Right lobe of liver (tissue), 6 donors: ENCODE results near the gene PLEKHA1. TPM values are rescaled to one million over a fixed set of nuclear protein-coding genes. Genes with fewer than 3 reads are reported as not detected.

ENCODE experiments used
- ATAC-seq, 4 donors: fragments of 200-7000 bp; cut with Tn5 transposase; one replicate each; pipeline ENCODE4 v1.9.1; 2020; ENCODE audit warnings: mild to moderate bottlenecking in 4 of 4, moderate library complexity in 4 of 4
- DNase-seq, 3 donors: peaks; one replicate each; pipeline ENCODE4 v3.0.0-alpha.2; 2020
- H3K27ac ChIP-seq, 3 donors: fragments of 200-600 bp; one replicate each; pipeline ENCODE4 v1.8.0; 2022
- H3K27me3 ChIP-seq, 2 donors: fragments of 200-600 bp; one replicate each; pipeline ENCODE4 v1.8.0; 2022
- H3K36me3 ChIP-seq, 4 donors: fragments of 200-600 bp; sonication (generic) in 1 of 4; one replicate each; pipeline versions ENCODE4 v1.5.1 to v1.8.0; 2017 to 2022; ENCODE audit warnings: control low read depth in 1 of 4
- H3K4me1 ChIP-seq, 4 donors: fragments of 200-600 bp; sonication (generic) in 1 of 4; one replicate each; pipeline versions ENCODE4 v1.5.1 to v1.8.0; 2017 to 2022; ENCODE audit warnings: control low read depth in 1 of 4
- H3K4me3 ChIP-seq, 3 donors: fragments of 200-600 bp; one replicate each; pipeline ENCODE4 v1.8.0; 2022
- H3K9me3 ChIP-seq, 4 donors: fragments of 200-600 bp; sonication (generic) in 1 of 4; one replicate each; pipeline versions ENCODE4 v1.5.1 to v1.8.0; 2017 to 2022; ENCODE audit warnings: control low read depth in 1 of 4
- POLR2A ChIP-seq: fragments of 450-650 bp; IDR thresholded peaks from one replicate; pipeline ENCODE4 v1.6.1; 2017; ENCODE audit warnings: antibody characterized with exemption, mild to moderate bottlenecking
- WGBS: methylation state at CpG from one replicate; pipeline ENCODE4 v1.1.6; 2018; ENCODE audit warnings: low coverage, low lambda C conversion rate; ENCODE audit not compliant: insufficient coverage; ENCODE audit errors: missing lambda C conversion rate; 5-methylcytosine and 5-hydroxymethylcytosine counted together
- intact Hi-C, 2 donors: fragments of 100-400 bp; cut with DNase I; formaldehyde crosslinking; loops; one replicate each; pipeline versions ENCODE4 v1.11.2 to v1.14.1; 2022
- microRNA-seq, 2 donors: library from miRNA; unstranded; fragments of <30 nt; microRNA quantifications; one replicate each; pipeline ENCODE4, GENCODE V29; 2019 to 2020
- small RNA-seq, 2 experiments: library from RNA; depleted of rRNA; stranded (forward); fragments of <200 nt; gene quantifications; one replicate each; pipeline ENCODE3, GENCODE V24; 2016
- total RNA-seq, 6 experiments: library from RNA; depleted of rRNA in 2 of 6; stranded (reverse); fragments of >200 nt in 2 of 6; fragmentation: NEBNext Ultra II Directional in 3 of 6; extraction: Animal tissue kit (Norgen Biotek cat#: 25700) in 3 of 6; gene quantifications; one replicate each; pipeline versions ENCODE4 v1.1.0 to v1.2.4, GENCODE V29; 2016 to 2023
- TF ChIP-seq, protein P1 (sequence below), 4 donors: fragments of 200-600 bp in 3 of 4; fragments of 450-650 bp in 1 of 4; IDR thresholded peaks; one replicate each; pipeline versions ENCODE4 v1.5.1 to v1.8.0; 2016 to 2022; ENCODE audit warnings: antibody characterized with exemption in 4 of 4, mild to moderate bottlenecking in 2 of 4
- donor health status: DM: no; HTN: yes; CAD: no.
- donor health status: DM: no; HTN: no; CAD: no.
- donor health status: DM: no; HTN: no; CAD: no.
- donor health status: DM: no; HTN: yes; CAD: no.
- donor health status: DM: no; HTN: yes; CAD: no.

Gene PLEKHA1
- total RNA-seq, 6 experiments from 2014 or later: 23.1 to 42.2 (median 27.5) TPM

DNA sequence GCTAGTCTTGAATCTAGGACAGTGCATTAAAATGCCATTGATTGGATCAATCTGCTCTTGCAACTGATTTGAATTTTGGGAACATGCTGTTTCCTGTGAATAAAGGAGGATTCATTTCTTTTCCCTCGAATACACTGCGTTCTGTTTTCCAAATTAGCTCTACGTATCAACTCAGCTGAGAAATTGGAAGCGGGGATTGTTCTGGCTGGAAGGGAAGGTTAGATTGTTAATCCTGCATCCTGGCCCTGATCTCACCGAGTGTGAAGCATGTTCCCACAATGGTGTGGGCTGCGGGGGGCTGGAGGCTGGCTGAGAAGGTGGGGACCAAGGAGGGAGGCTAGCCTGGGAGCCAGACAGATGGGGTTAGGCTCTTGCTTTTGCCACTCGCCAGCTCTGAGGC lies 104.5 kb downstream of the PLEKHA1 start:
- Histone ChIP-seq H3K4me1 (peaks cover 0 to 2% (median 0%) of the 10 kb centered on the region in 4 donors), H3K36me3 (no peaks in the 10 kb centered on the region), H3K27ac (no peak overlapping the region), H3K27me3 (no peaks in the 10 kb centered on the region), H3K4me3 (no peak overlapping the region), H3K9me3 (no peaks in the 10 kb centered on the region)
- intact Hi-C loops: no loop called here
- ATAC-seq (no peak), DNase-seq (no peak)
- no peak for TF ChIP-seq POLR2A
- TF ChIP-seq, protein P1, sequence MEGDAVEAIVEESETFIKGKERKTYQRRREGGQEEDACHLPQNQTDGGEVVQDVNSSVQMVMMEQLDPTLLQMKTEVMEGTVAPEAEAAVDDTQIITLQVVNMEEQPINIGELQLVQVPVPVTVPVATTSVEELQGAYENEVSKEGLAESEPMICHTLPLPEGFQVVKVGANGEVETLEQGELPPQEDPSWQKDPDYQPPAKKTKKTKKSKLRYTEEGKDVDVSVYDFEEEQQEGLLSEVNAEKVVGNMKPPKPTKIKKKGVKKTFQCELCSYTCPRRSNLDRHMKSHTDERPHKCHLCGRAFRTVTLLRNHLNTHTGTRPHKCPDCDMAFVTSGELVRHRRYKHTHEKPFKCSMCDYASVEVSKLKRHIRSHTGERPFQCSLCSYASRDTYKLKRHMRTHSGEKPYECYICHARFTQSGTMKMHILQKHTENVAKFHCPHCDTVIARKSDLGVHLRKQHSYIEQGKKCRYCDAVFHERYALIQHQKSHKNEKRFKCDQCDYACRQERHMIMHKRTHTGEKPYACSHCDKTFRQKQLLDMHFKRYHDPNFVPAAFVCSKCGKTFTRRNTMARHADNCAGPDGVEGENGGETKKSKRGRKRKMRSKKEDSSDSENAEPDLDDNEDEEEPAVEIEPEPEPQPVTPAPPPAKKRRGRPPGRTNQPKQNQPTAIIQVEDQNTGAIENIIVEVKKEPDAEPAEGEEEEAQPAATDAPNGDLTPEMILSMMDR (IDR thresholded peaks at IDR 0.05): no peak
- 69% methylated on average over 7 of the region's 7 CpGs for WGBS

DNA sequence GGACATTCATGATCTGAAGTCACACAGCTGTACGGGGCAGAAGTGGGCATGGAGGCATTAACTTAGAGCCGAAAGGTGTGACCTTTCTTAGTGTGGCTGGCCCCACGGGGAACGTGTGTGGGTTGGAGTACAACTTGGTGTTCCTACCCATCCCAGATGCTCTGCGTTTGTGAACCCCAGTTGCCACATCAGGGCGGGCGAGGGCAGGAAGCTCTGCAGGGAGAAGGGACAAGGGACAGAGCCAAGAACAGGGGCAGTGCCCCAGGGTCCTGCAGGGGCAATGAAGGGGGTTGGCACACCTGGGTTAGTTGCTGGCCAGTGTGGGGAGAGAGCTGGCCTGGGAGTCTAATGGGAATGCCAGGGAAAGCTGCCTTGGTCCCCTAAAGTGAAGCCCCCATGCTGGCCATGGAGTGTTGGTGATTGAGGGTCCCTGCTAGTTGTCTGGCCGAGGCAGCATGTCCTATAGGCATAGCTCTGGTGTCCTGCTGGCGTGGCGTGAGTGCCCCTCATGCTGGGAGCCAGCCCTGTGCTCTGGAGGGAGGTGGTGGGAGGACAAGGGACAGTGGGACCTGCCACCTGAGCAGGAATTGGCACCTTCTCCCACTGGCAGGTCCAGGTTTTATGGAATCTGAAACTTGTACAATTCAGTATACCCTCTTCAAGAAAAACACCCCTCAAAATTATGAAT lies 105.8 kb downstream of the PLEKHA1 start:
- Histone ChIP-seq H3K4me1 (peaks cover 0 to 2% (median 0%) of the 10 kb centered on the region in 4 donors), H3K9me3 (no peaks in the 10 kb centered on the region), H3K4me3 (no peak overlapping the region), H3K27me3 (no peaks in the 10 kb centered on the region), H3K27ac (no peak overlapping the region), H3K36me3 (no peaks in the 10 kb centered on the region)
- ATAC-seq (no peak), DNase-seq (peak in 1 of 3 donors; percentile 16)
- 93% methylated on average over 5 of the region's 10 CpGs for WGBS
- TF ChIP-seq, protein P1 (IDR thresholded peaks at IDR 0.05): no peak
- TF ChIP-seq POLR2A: no peak
- intact Hi-C loops: no loop called here

DNA sequence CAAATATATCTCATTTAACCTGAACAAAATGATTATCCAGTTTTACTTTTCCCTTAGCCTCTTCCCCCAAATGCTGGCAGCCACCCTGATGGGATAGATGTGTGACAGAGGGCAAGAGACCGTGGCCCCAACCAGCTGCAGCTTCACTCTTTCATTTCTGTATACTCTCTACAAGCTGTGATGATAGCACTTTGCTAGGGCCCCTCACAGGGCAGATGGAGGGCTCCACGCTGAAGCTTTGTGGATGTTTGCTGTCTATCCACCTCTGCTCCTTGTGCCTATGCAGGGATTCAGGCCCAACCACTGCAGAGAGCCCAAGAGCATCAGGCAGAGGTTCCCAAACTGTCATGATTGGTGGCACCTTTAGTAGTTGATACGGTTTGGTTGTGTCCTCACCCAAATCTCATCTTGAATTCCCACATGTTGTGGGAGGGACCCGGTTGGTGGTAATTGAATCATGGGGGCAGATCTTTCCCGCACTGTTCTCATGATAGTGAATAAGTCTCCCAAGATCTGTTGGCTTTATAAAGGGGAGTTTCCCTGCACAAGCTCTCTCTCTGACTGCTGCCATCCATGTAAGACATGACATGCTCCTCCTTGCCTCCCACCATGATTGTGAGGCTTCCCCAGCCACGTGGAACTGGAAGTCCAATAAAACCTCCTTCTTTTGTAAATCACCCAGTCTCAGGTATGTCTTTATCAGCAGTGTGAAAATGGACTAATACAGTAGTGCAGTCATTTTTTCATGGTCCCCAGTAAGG lies 107.0 kb downstream of the PLEKHA1 start:
- Histone ChIP-seq H3K4me3 (no peak overlapping the region), H3K27me3 (no peaks in the 10 kb centered on the region), H3K4me1 (no peaks in the 10 kb centered on the region), H3K27ac (no peak overlapping the region), H3K9me3 (no peaks in the 10 kb centered on the region), H3K36me3 (no peaks in the 10 kb centered on the region)
- TF ChIP-seq, protein P1 (IDR thresholded peaks at IDR 0.05): no peak
- no peak for TF ChIP-seq POLR2A
- 94% methylated on average over 2 of the region's 6 CpGs for WGBS
- ATAC-seq: no peak
- peak in 1 of 3 donors; percentile 23 for DNase-seq
- intact Hi-C loops: no loop called here

Small RNA genes within 50 kb of the gene (microRNA-seq; reads per million reads assigned to microRNA genes)
- gene MIR3941: 0 to 1.3 reads per million in 2 donors

Small RNA genes within 50 kb of the gene (small RNA-seq; reads per million reads assigned to genes)
- 0 reads per million in 2 experiments for gene MIR3941
- gene RNU6-728P: 0 reads per million in 2 experiments

Other genes with a start within 250 kb of the PLEKHA1 start
- gene BTBD16, start 103.4 kb upstream of the PLEKHA1 start, total RNA-seq: 1 to 10 TPM in 5 of 6 experiments, under 1 TPM in 1; 0.98 to 3.0 (median 2.0) TPM
- not detected for gene ARMS2, start 79.9 kb downstream of the PLEKHA1 start, total RNA-seq
- gene HTRA1, start 86.8 kb downstream of the PLEKHA1 start, total RNA-seq: 100 to 1,000 TPM in 3 of 6 experiments, 10 to 100 TPM in 3; 91.9 to 224 (median 134) TPM
- under 1 TPM in 2 of 6 experiments, not detected in 4; 0.06 to 0.20 TPM for gene DMBT1, start 186.0 kb downstream of the PLEKHA1 start, total RNA-seq